ENCODE measurements around the gene GIT2.
"Not testable (repeated sequence)": the region's sequence is repeated elsewhere in the genome, so short reads cannot be mapped to it uniquely, and the experiment has no call there.

Gene GIT2

DNA sequence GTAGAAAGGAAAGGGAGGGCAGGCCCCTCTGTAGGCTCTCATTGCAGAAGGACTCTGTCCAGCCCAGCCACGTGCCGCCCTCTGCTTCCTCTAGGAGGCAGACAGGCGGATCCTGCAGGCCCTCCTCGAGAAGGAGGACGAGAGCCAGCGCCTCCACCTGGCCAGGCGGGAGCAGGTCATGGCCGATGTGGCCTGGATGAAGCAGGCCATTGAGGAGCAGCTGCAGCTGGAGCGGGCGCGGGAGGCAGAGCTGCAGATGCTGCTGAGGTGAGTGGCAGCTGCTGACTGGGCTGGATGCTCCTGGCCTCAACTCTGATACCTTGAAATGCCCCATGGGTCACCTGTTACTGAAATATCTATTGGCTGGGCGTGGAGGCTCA is 85.2 kb downstream of the GIT2 start:
- TF ChIP-seq, protein P1, sequence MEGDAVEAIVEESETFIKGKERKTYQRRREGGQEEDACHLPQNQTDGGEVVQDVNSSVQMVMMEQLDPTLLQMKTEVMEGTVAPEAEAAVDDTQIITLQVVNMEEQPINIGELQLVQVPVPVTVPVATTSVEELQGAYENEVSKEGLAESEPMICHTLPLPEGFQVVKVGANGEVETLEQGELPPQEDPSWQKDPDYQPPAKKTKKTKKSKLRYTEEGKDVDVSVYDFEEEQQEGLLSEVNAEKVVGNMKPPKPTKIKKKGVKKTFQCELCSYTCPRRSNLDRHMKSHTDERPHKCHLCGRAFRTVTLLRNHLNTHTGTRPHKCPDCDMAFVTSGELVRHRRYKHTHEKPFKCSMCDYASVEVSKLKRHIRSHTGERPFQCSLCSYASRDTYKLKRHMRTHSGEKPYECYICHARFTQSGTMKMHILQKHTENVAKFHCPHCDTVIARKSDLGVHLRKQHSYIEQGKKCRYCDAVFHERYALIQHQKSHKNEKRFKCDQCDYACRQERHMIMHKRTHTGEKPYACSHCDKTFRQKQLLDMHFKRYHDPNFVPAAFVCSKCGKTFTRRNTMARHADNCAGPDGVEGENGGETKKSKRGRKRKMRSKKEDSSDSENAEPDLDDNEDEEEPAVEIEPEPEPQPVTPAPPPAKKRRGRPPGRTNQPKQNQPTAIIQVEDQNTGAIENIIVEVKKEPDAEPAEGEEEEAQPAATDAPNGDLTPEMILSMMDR (IDR thresholded peaks at IDR 0.05; ENCODE audit: low read length, missing control alignments), result peak; percentile 38
- peak; percentile 42 for DNase-seq (ENCODE audit: low read depth)
- no peak overlapping the region for H3K4me3 ChIP-seq (replicated peaks; ENCODE audit: low read depth, low read length)

- TF ChIP-seq, protein P1 (IDR thresholded peaks at IDR 0.05; ENCODE audit: low read length, missing control alignments), result no peak
Measured at GRCh38 chr12:109910254-109910968, 85.8 kb downstream of the GIT2 start.

DNA sequence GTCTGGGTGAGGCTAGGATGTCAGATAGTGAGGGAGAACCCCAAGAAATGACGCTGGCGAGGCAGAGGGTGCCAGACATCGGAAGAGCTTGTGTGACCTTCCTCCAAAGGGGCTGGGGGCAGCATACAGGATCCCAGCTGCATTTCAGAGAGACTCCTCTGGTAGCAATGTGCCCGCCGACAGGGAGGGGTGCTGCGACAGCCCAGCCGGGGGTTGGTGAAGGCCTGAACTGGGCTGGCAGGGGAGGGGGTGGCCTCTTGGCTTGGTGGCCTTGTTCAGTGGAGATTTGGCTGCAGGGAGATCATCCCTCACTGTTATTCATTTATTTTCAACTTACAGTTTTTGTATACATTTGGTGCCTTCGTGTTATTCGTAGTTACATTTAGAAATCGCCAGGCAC is 90.9 kb downstream of the GIT2 start:
- TF ChIP-seq, protein P1 (IDR thresholded peaks at IDR 0.05; ENCODE audit: low read length, missing control alignments), result no peak
- DNase-seq (ENCODE audit: low read depth), result no peak
- no peak overlapping the region for H3K4me3 ChIP-seq (replicated peaks; ENCODE audit: low read depth, low read length)

More at GRCh38 chr12:109910254-109910968, 85.8 kb downstream of the GIT2 start:
- no peak overlapping the region for H3K4me3 ChIP-seq (replicated peaks; ENCODE audit: low read depth, low read length)
- DNase-seq (ENCODE audit: low read depth), result no peak

GRCh38 chr12:109902891-109903418 is 93.2 kb downstream of the GIT2 start:
- no peak overlapping the region for H3K4me3 ChIP-seq (replicated peaks; ENCODE audit: low read depth, low read length)
- TF ChIP-seq, protein P1 (IDR thresholded peaks at IDR 0.05; ENCODE audit: low read length, missing control alignments), result no peak
- no peak for DNase-seq (ENCODE audit: low read depth)

DNA sequence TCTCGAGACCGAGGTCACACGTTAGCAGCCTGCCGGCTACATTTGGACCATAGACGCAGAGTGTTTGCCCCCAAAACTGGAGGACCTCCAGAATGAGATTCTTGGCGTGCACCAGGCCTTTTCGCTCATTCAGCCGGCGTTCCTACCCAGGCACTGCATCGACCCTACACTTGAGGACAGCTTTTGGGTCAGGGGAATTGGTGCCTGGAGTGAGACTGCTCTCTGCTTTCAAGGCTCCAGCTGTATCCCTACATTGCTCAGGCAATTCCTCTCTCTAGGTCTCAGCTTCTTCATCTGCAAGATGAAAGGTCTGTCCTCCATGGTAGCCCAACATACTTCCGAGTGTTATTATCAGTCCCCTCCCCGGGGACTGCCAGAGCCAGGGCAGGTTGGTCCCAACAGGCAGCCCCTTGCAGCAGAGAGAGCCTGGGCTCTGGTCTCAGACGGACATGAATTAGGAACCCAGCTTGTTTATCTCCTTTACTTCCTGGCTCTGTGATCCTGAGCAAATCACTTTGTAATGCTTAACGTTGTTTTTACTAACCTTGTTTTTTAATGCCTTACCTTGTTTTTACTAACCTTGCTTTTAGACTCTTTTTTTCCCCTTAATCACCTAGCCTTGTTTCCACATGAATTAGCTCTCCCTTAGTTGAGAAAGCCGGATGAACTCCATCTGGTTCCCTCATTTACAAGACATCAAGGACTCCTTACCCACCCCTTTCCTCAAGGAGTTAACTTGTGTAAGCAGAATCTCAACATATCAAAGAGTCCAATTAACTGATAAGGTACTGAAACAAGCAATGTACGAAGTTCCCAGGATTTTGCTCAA is 95.2 kb downstream of the GIT2 start:
- peak overlapping the region; percentile 79 for H3K4me3 ChIP-seq (replicated peaks; ENCODE audit: low read depth, low read length)
- TF ChIP-seq, protein P1 (IDR thresholded peaks at IDR 0.05; ENCODE audit: low read length, missing control alignments), result no peak
- DNase-seq (ENCODE audit: low read depth), result peak; percentile 6

GRCh38 chr12:109899783-109900751 is 96.1 kb downstream of the GIT2 start, which contains the start of gene TCHP:
TSS of gene TCHP (plus strand) at chr12:109900274. CDS start at chr12:109903027, 2,753 bp downstream.
- TF ChIP-seq, protein P1 (IDR thresholded peaks at IDR 0.05; ENCODE audit: low read length, missing control alignments), result peak; percentile 43
- DNase-seq (ENCODE audit: low read depth), result peak; percentile 91
- peak within 1 kb of the TSS; percentile 79 for H3K4me3 ChIP-seq (replicated peaks; ENCODE audit: low read depth, low read length)

GRCh38 chr12:109899345-109899744 is 96.8 kb downstream of the GIT2 start:
- H3K4me3 ChIP-seq (replicated peaks; ENCODE audit: low read depth, low read length), result peak overlapping the region; percentile 79
- not testable (repeated sequence) for DNase-seq (ENCODE audit: low read depth)

Measured in fibroblast of pulmonary artery (primary cell).